ENCODE measurements around the gene OSBPL8. TPM values are rescaled to one million over a fixed set of nuclear protein-coding genes. Genes with fewer than 3 reads are reported as not detected.

The OSBPL8 gene
- total RNA-seq, 4 donors from 2014 or later, result 83.6 to 131 (median 97.4) TPM

GRCh38 chr12:76400136-76400535, 159.4 kb downstream of the OSBPL8 start:
- TF ChIP-seq CTCF (IDR thresholded peaks at IDR 0.05; ENCODE audit: low read depth), result no peak

DNA sequence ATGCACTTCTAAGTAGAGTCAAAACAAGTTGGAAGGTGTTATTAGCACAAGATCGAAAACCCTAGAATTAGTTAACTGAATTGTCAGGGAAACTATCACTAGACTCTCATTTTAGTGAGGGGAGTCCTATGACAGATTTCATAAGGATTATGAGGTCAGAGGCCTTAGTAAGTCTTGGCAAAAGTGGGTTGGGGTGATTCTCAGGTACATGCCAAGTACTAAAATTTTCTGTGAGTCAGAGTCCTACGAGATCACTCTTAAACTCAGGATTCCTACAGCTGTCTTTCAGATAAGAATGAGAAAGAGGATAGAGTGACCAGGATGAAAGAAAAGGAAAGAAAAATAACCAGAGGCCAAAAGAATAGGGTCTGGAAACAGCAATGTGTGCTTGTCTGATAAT, 160.5 kb downstream of the OSBPL8 start:
- TF ChIP-seq CTCF (IDR thresholded peaks at IDR 0.05; ENCODE audit: low read depth), result no peak

GRCh38 chr12:76398106-76398505, 161.5 kb downstream of the OSBPL8 start:
- TF ChIP-seq CTCF (IDR thresholded peaks at IDR 0.05; ENCODE audit: low read depth), result no peak

- no peak for TF ChIP-seq CTCF (IDR thresholded peaks at IDR 0.05; ENCODE audit: low read depth)
These were observed 168.1 kb downstream of the OSBPL8 start for GRCh38 chr12:76391461-76391860.

DNA sequence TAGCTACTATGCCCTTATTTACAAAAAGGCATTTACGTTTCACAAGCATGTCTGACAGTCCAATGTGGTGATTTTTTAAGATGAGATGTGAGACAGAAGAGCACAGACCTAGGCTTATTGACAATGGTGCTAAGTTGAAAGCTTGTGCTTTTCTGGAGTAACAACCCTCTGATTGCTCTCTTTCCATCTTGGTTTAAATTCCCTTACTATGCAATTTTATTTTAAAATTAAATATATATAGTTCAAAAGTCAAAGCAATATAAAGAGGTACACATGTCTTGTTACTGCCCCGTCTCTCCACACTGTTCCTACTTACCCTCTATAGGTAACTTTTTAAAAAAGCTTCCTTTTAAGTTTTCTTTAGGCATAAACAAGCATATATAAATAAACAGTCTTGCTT, 172.0 kb downstream of the OSBPL8 start:
- TF ChIP-seq CTCF (IDR thresholded peaks at IDR 0.05; ENCODE audit: low read depth), result no peak

GRCh38 chr12:76384560-76384959, 175.0 kb downstream of the OSBPL8 start:
- TF ChIP-seq CTCF (IDR thresholded peaks at IDR 0.05; ENCODE audit: low read depth), result no peak

DNA sequence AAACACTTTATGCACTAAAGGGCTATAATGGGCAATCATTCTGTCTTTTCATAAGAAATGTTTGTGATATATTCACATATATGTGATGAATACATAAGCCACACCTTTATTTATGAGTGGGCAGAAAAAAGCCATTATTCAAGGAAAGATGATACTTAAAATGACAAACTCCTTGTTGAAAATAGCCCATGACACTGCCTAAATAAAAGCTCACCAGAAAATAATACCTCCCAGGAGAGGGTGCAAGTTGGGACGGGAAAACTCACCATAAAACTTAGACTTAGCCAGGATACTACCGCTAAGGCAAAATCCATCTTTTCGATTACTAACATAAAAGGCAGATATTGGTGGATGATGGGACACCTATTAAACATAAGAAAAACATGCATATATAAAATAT, 175.6 kb downstream of the OSBPL8 start:
- no peak for TF ChIP-seq CTCF (IDR thresholded peaks at IDR 0.05; ENCODE audit: low read depth)

Data from subcutaneous adipose tissue (tissue), 4 donors.